Tibial nerve (tissue), 4 donors: ENCODE results near the gene B4GALNT1. TPM values are rescaled to one million over a fixed set of nuclear protein-coding genes. Genes with fewer than 3 reads are reported as not detected.

Source experiments
- DNase-seq, 2 donors: peaks; one replicate each; pipeline ENCODE4 v3.0.0-alpha.2; 2019; ENCODE audit warnings: low spot score in 2 of 2
- H3K27ac ChIP-seq, 4 donors: fragments of 200-600 bp; sonication (generic) in 3 of 4; one replicate each; pipeline ENCODE4 v1.5.1; 2017 to 2019; ENCODE audit warnings: mild to moderate bottlenecking in 1 of 4
- H3K27me3 ChIP-seq, 2 donors: fragments of 200-600 bp; sonication (generic) in 1 of 2; one replicate each; pipeline versions ENCODE4 v1.5.1 to v1.6.0; 2017 to 2019
- H3K36me3 ChIP-seq, 3 donors: fragments of 200-600 bp; sonication (generic); one replicate each; pipeline ENCODE4 v1.5.1; 2018 to 2019
- H3K4me1 ChIP-seq, 4 donors: fragments of 200-600 bp; sonication (generic) in 3 of 4; one replicate each; pipeline ENCODE4 v1.5.1; 2017 to 2019
- H3K4me3 ChIP-seq, 4 donors: fragments of 200-600 bp; sonication (generic) in 3 of 4; one replicate each; pipeline ENCODE4 v1.5.1; 2017 to 2019; ENCODE audit warnings: mild to moderate bottlenecking in 1 of 4, moderate library complexity in 1 of 4
- H3K9me3 ChIP-seq, 4 donors: fragments of 200-600 bp; sonication (generic) in 3 of 4; one replicate each; pipeline ENCODE4 v1.5.1; 2017 to 2019
- EP300 ChIP-seq, 2 donors: sonication (generic); formaldehyde crosslinking; IDR thresholded peaks; one replicate each; pipeline ENCODE4 v1.6.1; 2017; ENCODE audit warnings: antibody characterized with exemption in 2 of 2, mild to moderate bottlenecking in 1 of 2
- POLR2A ChIP-seq, 2 donors: fragments of 450-650 bp; IDR thresholded peaks; one replicate each; pipeline ENCODE4 v1.6.1; 2017; ENCODE audit warnings: antibody characterized with exemption in 2 of 2, mild to moderate bottlenecking in 2 of 2, moderate library complexity in 2 of 2
- WGBS, 2 donors: methylation state at CpG; one replicate each; pipeline ENCODE4 v1.1.5; 2018; 5-methylcytosine and 5-hydroxymethylcytosine counted together
- total RNA-seq, 4 donors: library from RNA; depleted of rRNA; stranded (reverse); fragments of >200 nt; gene quantifications; one replicate each; pipeline ENCODE4 v1.1.0, GENCODE V29; 2016
- TF ChIP-seq, protein P1 (sequence below), 5 experiments: fragments of 200-600 bp in 3 of 5; fragments of 450-650 bp in 2 of 5; sonication (generic) in 3 of 5; IDR thresholded peaks; one replicate each; pipeline ENCODE4 v1.5.1; 2016 to 2019; ENCODE audit warnings: antibody characterized with exemption in 5 of 5, mild to moderate bottlenecking in 3 of 5, moderate library complexity in 2 of 5

B4GALNT1 gene
- total RNA-seq, 4 donors from 2014 or later, result 14.5 to 43.8 (median 16.8) TPM

DNA sequence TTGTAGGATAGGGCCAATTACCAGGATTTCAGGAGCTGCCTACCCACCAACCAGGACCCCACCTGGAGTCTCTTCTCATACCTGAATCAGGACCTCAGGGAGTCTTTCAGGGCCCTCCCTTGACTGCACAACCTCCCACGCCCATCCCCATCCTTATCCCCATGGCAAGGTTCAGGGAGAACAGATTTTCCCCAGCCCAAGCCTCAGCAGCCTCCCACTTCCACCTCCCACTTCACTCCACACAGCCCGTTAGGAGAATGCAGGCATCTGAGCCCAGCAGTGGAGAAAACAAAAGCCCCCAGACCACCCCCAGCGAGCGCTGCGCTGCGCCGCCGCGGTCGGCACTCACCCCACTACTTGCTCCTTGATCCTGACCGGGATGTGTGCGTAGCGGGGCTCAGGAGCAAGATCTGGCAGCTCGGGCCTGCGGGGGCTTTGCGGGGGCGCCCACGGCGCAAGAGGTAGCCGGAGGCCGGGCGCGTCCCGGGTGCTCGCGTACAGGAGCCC is 1.4 kb downstream of the B4GALNT1 start:
- H3K27me3 ChIP-seq, result peaks cover 0 to 22% of the 10 kb centered on the region in 2 donors
- peaks cover 0 to 34% (median 26%) of the 10 kb centered on the region in 4 donors for H3K4me1 ChIP-seq
- WGBS, 2 donors, result 7 to 39% methylated on average over 2 to 26 of the region's 26 CpGs
- peak overlapping the region; percentile 65 to 90 (median 81) for H3K27ac ChIP-seq
- no peak for TF ChIP-seq EP300 (IDR thresholded peaks at IDR 0.05)
- TF ChIP-seq, protein P1, sequence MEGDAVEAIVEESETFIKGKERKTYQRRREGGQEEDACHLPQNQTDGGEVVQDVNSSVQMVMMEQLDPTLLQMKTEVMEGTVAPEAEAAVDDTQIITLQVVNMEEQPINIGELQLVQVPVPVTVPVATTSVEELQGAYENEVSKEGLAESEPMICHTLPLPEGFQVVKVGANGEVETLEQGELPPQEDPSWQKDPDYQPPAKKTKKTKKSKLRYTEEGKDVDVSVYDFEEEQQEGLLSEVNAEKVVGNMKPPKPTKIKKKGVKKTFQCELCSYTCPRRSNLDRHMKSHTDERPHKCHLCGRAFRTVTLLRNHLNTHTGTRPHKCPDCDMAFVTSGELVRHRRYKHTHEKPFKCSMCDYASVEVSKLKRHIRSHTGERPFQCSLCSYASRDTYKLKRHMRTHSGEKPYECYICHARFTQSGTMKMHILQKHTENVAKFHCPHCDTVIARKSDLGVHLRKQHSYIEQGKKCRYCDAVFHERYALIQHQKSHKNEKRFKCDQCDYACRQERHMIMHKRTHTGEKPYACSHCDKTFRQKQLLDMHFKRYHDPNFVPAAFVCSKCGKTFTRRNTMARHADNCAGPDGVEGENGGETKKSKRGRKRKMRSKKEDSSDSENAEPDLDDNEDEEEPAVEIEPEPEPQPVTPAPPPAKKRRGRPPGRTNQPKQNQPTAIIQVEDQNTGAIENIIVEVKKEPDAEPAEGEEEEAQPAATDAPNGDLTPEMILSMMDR (IDR thresholded peaks at IDR 0.05), result no peak
- TF ChIP-seq POLR2A (IDR thresholded peaks at IDR 0.05), result no peak
- H3K36me3 ChIP-seq, result peaks cover 0 to 11% (median 0%) of the 10 kb centered on the region in 3 donors
- peak overlapping the region; percentile 61 to 81 (median 65) for H3K4me3 ChIP-seq
- H3K9me3 ChIP-seq, result no peaks in the 10 kb centered on the region
- DNase-seq, result no peak

DNA sequence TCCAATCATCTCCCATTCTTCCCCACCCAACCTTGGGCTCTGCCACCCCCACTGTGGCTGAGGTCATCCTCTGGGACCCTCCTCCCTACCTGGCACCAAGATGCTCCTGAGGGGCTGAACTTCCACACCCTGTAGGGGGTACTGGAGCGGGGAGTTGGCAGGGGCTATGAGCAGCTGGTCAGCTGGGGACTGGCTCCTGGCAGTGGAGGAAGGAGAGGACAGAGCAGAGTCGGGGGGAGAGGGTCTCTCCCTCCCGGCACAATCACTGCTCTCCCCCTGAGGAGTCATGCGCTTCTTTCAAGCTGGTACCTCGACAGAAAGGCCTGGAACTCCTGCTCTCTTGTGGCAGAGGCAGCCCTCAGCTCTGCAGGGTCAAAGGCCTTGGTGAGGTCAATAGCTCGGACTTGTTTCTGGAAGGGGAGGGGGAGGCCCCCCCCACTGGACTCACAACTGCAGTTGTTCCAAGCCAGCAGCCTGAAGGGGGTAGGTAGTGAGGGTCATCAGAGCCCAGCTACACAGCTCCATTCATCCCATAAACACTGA is 2.0 kb downstream of the B4GALNT1 start:
- Histone ChIP-seq H3K9me3 (no peaks in the 10 kb centered on the region), H3K4me1 (peaks cover 0 to 37% (median 26%) of the 10 kb centered on the region in 4 donors), H3K27ac (peak overlapping the region in 2 of 4 donors; percentile 87 to 90), H3K27me3 (peaks cover 0 to 26% of the 10 kb centered on the region in 2 donors), H3K36me3 (peaks cover 0 to 18% (median 0%) of the 10 kb centered on the region in 3 donors), H3K4me3 (no peak overlapping the region)
- TF ChIP-seq POLR2A (IDR thresholded peaks at IDR 0.05) (no peak), EP300 (IDR thresholded peaks at IDR 0.05) (no peak)
- TF ChIP-seq, protein P1 (IDR thresholded peaks at IDR 0.05), result no peak
- WGBS, 2 donors, result 39 to 41% methylated on average over 4 to 5 of the region's 6 CpGs
- DNase-seq, result no peak

DNA sequence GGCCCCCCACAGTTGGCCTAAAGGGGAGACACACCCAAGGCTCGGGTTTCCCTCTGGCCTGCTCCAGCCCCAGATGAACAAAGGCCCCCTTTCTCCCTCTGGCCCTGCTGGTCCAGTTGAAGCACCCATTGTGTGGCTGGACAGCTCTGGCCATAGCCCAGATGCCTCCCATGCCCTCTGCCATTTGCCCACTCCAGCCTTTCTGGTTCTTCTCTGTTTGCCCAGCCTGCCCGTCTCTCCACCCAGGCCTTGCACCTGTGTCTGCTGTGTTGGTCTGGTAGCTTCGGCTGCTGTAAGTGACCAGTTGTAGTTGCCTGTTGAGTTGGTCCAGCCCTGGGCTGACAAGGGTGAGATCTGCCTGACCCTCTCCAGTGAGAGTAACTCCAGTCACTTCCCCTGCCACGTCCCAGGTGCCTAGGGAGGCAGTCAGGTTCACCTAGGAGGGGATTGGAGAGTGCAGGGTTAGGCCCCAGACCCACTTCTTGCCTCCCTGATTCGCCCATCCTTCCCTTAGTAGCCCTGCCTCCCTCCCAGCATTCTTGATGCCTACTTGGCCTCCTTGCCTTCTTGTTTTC is 3.0 kb downstream of the B4GALNT1 start:
- Histone ChIP-seq H3K4me1 (peaks cover 0 to 37% (median 26%) of the 10 kb centered on the region in 4 donors), H3K36me3 (peaks cover 0 to 20% (median 0%) of the 10 kb centered on the region in 3 donors), H3K27me3 (peaks cover 0 to 24% of the 10 kb centered on the region in 2 donors), H3K27ac (peak overlapping the region in 3 of 4 donors; percentile 35 to 63 (median 62)), H3K9me3 (no peaks in the 10 kb centered on the region), H3K4me3 (no peak overlapping the region)
- DNase-seq, result peak in 1 of 2 donors; percentile 3
- TF ChIP-seq, protein P1 (IDR thresholded peaks at IDR 0.05), result no peak
- TF ChIP-seq EP300 (IDR thresholded peaks at IDR 0.05) (peak in 1 of 2 donors; percentile 25), POLR2A (IDR thresholded peaks at IDR 0.05) (no peak)
- WGBS, 2 donors, result 47 to 66% methylated on average over 5 of the region's 5 CpGs

DNA sequence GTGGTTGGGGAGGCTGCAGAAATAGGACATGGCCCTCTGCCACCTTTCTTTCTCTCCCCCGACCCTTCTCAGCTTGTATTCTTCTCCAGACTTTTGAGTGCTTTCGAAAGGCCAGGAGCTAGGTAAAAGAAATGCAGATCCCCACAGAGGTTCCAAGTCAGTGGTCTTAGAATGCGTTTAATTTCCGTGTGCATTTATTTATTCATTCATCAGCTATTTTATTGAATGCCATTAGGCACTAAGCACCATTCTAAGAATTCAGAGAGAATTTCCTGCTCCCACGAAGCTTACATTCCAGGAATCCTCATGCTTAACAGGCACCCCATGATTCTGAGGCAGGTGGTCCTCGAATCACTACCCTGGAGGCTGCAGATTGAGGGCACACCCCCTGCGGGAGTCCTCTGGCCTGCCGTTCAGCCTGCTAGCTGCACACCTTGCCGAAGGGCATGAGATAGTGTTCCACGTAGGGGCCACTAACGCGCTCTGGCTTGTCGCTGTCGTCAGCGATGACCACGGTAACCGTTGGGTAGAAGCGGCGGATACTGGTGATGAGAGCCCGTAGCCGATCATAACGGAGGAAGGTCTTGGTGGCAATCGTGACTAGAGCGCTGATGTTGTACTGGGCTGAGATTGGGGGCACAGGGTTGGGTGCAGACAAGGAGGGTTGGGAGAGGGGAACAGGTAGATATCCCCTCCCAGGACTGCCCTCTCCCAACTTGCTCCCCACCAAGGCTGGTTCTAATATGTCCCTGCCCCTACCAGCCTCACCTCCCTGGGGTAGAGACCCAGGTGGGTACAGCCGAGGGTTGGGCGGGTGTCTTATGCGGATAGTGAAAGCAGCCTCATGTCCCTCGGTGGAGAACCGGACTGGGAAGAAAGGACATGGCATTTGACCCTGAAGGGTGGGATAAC is 4.5 kb downstream of the B4GALNT1 start:
- Histone ChIP-seq H3K27me3 (peaks cover 0 to 22% of the 10 kb centered on the region in 2 donors), H3K4me1 (peaks cover 0 to 35% (median 25%) of the 10 kb centered on the region in 4 donors), H3K36me3 (peaks cover 0 to 20% (median 0%) of the 10 kb centered on the region in 3 donors), H3K9me3 (no peaks in the 10 kb centered on the region), H3K27ac (peak overlapping the region in 1 of 4 donors; percentile 62), H3K4me3 (no peak overlapping the region)
- no peak for DNase-seq
- 76 to 80% methylated on average over 29 of the region's 29 CpGs for WGBS, 2 donors
- TF ChIP-seq POLR2A (IDR thresholded peaks at IDR 0.05) (no peak), EP300 (IDR thresholded peaks at IDR 0.05) (no peak)
- TF ChIP-seq, protein P1 (IDR thresholded peaks at IDR 0.05), result no peak
